ENCODE measurements around the gene ZFAND6.

DNA sequence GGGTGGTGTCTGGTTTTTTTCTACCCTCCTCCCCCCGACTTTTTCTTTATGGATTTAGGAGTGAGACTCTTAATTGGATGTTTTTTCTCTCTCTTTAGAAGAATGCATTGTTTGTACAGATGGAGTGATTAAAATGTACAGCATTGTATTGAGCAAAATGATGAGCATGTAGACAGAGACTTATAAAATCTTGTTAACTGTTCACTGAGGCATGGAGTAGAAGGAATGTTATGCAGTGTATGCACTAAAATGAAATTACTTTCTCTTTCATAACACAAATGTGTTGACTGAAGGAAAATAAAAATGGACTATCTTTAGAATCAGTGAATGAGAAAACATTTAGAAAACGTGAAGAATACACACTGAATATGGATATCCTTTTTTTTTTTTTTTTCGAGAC is 39.8 kb downstream of the ZFAND6 start:
- TF ChIP-seq CTCF (conservative IDR thresholded peaks at IDR 0.05 in 1 of 2, IDR thresholded peaks at IDR 0.05 in 1 of 2; ENCODE audit: low read depth in 1 of 2, low read length in 2 of 2) (no peak), EZH2 (IDR thresholded peaks at IDR 0.05; ENCODE audit: low read length, missing control alignments) (no peak)
